GM18519 (cell line): ENCODE results near the gene HOXC11.

Experiments
- ATAC-seq: cut with Tn5 transposase; IDR thresholded peaks from one replicate; pipeline ENCODE4 v1.9.1; 2021; ENCODE audit warnings: mild to moderate bottlenecking, moderate library complexity; ENCODE audit not compliant: unreplicated experiment, low FRiP score

HOXC11 gene

GRCh38 chr12:53956251-53956887 is 16.6 kb upstream of the HOXC11 start:
- no peak for ATAC-seq

DNA sequence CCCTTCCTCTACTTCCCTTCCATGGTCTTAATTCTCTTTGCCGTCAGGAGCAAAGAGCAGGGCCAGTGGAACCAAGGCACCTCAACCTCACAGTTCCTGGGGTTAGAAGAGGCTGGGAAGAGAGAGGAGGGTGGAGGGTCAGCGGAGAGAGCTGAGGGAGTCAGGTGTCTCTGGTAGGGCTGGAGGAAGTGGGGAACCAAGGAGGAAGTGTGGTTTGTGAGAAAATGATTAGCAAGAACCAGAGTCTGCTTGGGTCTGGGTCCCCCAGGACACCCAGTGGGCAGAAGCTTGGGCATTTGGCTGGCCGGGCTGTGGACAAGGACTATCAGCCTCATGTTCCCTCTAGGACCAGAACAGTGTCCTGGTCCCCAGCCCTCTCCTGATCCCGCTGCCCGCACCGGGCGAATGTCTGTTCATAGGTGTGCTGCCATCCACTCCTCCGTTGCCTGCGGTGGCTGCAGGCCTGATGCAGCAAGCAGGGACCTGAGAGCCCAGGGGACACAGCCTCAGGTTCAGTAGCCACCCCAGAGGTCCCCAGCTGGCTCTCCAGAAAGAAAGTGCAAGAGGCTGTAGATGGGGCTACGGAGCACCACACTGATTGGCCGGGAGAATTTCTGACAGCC is 15.9 kb upstream of the HOXC11 start:
- no peak for ATAC-seq

- ATAC-seq, result no peak
Measured at GRCh38 chr12:53958128-53958527, 14.8 kb upstream of the HOXC11 start.

GRCh38 chr12:53959314-53959713 is 13.6 kb upstream of the HOXC11 start:
- no peak for ATAC-seq

GRCh38 chr12:53960187-53961024 is 12.5 kb upstream of the HOXC11 start:
- ATAC-seq, result no peak

GRCh38 chr12:53961025-53961761 is 11.7 kb upstream of the HOXC11 start:
- no peak for ATAC-seq

DNA sequence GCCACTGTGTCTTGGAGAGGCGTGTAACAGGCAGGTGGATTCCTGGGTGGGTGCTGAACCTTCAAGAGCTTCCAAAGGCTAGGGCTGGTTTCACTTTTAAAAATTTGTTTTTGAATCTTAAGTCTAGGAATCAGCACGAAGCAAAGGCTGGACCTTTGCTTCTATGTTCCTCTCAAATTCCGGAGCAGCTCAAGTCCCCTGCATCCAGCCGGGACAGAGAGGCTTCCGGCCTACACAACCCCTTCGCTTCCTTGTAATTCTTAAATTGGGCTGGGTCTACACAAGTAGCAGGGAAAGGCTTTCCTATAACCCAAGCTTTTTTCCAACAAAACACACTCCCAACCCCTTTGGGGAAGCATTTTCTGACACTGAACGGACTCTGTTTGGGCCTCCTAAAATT is 9.9 kb upstream of the HOXC11 start:
- no peak for ATAC-seq

DNA sequence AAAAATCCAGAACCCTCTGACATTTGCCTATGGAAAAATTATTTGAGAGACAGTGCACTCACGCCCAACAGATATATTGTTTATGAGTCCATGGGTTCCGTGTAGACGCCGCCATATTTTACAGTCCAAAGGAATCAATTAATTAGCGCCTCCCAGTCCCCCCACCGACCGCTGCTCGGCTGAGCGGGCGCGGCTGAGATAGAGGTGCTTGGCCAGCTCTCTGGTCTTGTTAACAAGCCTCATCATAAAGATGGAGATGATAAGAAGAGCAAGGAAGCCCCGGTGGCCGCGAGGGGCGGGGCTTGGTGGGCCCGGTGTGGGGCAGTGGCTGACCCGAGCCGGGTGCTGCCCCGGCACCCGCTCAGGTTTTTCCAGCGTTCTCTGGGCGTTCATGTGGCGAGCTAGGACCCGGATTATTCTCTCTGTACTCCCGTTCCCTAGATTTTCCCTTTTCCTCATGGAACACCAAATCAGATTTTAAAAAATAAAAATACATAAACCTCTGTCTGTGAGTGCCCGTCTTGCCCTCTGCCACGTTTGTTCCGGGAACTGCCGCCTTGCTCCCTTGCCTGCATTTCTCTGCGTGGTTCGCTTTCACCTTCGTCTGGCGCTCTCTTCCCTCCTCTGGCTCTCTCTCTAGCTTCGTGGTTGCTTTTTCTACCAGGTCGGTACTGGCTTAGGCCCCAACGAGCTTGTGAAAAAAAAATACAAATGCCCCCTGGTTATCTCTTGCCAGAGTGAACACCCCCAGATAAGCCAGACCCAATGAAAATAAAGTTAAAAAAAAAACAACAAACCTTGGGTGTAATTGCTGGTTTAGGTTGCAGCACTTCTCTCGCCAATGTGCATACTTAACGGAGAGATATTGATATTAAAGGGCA is 9.3 kb upstream of the HOXC11 start:
- no peak for ATAC-seq

DNA sequence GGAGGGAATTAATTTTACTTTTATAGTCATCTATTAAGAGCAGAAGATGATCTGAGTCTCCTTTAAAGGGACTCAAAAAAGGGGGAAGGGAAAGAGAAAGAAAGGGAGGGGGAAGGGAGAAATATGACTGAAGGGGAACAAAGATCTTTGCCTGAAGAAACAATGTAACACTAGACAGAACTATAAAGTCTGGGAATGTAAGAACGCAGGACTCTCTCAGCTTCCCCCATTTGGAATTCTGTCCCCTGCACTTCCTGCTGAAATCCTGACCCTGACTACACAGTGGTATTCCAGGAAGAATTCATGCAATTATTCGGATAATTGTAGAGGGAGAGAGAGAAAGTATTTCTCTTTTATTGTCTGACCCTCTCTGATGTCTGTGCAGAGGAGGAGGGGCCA is 8.6 kb upstream of the HOXC11 start:
- no peak for ATAC-seq

DNA sequence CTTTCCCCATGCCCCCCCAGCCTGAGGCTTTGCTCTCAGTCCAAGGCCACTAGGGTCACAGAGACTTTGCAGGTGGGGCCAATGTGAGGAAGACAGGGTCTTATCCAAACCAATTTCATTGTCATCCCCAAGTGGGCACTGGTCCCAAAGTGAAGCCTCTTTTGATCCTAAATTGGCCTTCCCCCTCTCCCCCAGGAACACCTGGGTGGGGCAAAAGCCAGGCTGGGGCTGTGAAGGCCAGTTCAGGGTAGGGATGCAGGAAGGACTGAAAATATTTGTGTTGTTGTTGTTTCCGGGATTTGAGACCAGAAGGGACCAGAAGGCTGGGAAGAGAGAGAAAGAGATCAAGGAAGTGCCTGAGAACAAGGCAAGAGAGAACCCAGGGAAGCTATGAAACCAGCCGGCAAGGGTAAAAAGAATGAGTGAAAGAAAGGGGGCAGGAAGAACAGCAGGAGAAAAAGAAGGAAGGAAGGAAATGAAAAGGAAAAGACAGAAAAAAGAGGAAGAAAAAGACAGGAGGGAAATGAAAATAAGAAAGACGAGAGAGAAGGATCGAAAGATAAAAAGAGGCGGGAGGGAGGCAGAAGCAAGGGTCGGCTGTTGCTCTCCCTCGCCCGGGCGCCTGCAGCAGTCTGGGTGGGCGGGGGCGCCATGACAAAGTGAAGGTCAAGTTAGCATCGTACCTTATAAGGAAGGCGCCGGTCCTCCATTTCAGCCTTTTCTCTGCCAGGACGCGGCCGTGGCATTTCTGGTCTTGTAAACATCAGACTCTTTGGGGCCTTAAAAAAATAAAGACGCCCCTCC is 7.4 kb upstream of the HOXC11 start:
- no peak for ATAC-seq

GRCh38 chr12:53966085-53966384 is 6.9 kb upstream of the HOXC11 start:
- no peak for ATAC-seq

DNA sequence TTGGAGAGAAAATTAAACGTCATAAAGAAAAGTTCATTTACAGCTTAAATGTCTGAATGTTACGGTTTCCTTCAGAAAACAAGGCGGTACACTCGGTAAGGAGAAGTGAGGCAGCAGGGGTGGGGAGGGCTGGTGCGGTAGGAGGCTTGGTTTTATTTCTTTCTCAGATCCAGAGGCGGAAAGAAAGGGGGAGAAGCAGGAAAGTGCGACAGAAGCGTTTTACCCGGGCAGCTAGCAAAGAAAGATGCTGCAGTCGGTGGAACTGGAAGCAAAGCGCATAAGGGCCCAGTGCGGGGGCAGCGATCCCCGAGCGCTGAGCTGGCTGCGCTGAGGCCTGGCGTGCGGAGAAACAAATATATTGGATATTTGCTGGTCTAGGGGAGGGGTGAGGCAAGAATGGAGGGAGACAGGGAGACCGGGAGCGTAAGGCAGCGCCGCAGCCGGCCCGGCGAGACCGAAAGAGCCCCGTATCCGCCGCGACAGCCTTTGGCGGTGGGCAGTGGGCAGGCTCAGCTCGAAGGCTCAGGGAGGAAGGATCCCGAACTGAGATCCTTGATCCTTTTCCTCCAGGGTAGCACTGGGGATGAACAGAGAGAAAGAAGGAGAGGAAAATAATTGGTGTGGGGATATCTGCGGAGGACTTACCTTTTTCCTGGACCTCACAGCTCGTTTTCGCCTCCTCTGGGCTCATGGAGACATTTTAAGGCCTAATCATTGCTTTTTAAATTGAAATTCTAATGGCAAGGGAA is 6.4 kb upstream of the HOXC11 start:
- no peak for ATAC-seq

- ATAC-seq, result no peak
Measured at GRCh38 chr12:53967421-53967925, 5.5 kb upstream of the HOXC11 start.

DNA sequence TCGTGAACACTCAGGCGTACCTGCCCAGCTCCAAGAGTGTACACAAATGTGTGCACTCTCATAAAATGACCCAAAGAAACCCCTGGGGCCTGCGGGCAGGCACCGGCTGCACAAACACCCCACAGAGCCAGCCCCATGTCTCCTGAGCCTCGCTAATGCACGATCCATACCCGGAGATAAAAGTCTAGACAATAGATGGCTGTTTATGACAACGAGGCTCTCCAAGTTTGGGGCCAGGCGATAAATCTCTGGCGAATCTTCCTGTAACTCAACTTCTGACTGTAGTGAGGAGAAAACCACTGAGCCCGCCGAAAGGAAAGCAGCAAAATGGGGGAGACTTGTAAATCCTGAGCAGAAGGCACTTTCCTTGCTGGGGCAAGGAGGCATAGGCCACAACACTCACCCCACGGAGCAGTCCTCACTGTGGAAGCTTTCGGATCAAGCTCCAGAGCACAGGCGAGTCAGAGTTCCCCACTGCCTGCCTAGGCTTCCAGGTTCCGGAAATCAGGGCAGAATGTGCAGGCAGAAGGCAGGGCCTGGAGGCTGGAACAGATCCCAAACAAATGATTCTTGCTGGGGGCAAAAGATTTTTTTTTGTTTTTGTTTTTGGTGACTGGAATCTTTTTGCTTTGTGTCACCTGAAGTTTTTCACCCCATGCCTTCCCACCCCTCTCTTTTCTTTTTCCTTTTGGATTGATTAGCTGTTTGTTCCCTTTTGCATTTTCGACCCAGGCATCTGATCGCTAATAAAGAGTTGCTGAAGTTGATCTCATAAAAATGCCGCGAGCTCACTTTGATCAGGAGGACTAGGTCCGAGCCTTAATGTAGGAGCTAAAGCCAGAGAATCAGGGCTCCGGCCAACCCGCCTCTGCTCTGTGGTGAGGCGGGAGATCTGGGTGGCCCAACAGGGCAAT is 4.5 kb upstream of the HOXC11 start:
- no peak for ATAC-seq

DNA sequence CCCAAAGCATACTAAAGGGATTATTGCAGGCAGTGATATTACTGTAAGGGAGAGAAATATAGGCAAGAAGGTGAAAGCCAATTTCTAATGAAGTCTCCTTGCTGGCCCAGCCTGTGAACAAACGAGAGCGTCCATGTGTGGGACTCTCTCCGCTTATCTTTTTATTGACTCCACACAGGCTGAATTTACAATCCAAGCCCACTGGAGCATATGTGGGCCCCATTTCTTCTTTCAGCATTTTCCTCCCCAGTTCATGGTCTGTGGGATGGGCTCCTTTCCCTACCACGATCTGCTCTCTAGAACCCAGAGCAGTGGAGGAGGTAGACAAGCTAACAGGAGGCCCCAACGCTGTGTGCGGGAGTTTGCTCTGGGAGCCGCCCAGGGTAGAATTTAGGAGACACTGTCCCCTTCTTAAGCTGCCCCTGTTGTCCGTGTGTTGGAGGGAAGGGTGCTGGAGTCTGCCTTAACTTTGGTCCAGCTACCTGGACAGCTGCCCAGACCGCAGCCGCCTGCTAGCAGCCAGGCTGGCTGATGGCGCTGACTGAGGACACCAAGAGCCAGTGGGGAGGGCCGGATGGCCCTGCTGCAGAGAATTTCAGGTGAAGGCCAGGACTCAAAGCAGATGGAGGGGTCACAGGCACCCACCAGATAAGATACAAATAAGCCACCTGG is 3.2 kb upstream of the HOXC11 start:
- ATAC-seq, result no peak

DNA sequence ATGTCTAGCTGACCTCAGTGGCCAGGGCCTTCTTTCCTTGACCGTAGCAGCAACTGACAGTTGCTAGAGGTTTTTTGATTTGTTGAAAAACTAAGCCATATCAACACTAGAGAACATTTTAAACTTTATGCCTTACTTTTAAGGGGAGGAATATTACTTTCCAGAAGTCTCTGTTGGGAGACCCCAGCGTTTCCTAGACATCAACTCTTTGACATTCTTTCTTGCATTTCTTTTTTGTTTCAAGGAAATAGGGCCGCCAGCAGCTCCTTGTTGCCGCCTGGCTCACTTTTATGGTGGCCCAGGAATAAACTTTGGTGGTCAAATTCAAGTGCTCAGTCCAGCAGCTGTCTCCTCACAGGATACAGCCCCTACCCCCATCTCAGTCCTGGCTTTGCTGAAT is 2.5 kb upstream of the HOXC11 start:
- no peak for ATAC-seq

- ATAC-seq, result no peak
Measured at GRCh38 chr12:53971129-53971528, 1.8 kb upstream of the HOXC11 start.
